Medulla oblongata (tissue), 1 donor: ENCODE results near the gene PAQR8.
A peak's percentile ranks its signal among the peaks of the same experiment; 100 is the strongest.
"Not testable (repeated sequence)": the region's sequence is repeated elsewhere in the genome, so short reads cannot be mapped to it uniquely, and the experiment has no call there.

Experiments
- DNase-seq: peaks from one replicate; pipeline ENCODE4 v3.0.0-alpha.2; 2015; ENCODE audit errors: extremely low spot score

The PAQR8 gene

DNA sequence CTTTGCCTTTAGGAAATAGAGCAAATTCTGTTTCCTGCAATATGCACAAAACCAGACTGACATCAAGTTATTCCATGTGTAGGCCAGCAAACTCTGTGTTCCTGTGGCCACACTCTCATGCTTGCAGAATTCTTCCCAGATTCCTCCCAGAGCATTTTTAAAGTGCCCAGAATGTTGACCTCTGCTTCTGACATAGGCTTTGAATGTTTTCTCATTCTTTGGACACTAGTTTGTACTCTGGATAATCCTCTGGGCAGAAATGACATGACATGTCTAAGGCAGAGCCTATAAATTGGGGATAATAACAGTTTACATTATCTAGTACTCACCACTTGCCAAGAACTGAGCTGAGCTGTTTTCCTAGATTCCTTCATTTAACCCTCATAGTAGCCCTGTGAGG is 49.0 kb downstream of the PAQR8 start:
- DNase-seq, result no peak

GRCh38 chr6:52411911-52412310 is 50.0 kb downstream of the PAQR8 start:
- DNase-seq, result no peak

DNA sequence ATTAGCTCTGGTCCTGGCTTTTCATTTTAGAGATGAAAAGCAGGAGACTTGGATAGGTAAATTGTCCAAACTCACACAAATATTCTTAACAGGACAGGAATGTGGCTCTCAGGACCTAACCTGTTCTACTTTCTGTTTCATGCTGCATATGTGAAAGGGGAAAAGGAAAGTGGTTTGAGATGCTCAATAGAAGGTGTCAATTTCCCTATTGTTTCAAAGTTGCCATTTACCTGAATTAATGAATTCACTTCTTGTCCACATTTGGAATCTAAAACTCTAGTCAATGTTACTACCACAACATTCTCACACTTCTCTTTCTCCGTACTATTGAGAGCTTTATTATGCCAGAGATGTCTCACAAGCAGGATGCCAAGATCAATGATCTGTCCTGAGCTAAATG is 53.4 kb downstream of the PAQR8 start:
- no peak for DNase-seq

GRCh38 chr6:52415917-52416628 is 54.1 kb downstream of the PAQR8 start:
- DNase-seq, result no peak

- DNase-seq, result peak; percentile 80
Measured at GRCh38 chr6:52416629-52417151, 54.7 kb downstream of the PAQR8 start.

- DNase-seq, result no peak
Measured at GRCh38 chr6:52417675-52418111, 55.7 kb downstream of the PAQR8 start.

- DNase-seq, result no peak
Measured at GRCh38 chr6:52418606-52419005, 56.7 kb downstream of the PAQR8 start.

GRCh38 chr6:52419809-52420667 is 58.1 kb downstream of the PAQR8 start, which contains the start of gene EFHC1:
TSS of gene EFHC1 (plus strand) at chr6:52420342. CDS start at chr6:52420411, 69 bp downstream.
- DNase-seq, result peak; percentile 99

GRCh38 chr6:52420668-52421358 is 58.9 kb downstream of the PAQR8 start:
- no peak for DNase-seq

DNA sequence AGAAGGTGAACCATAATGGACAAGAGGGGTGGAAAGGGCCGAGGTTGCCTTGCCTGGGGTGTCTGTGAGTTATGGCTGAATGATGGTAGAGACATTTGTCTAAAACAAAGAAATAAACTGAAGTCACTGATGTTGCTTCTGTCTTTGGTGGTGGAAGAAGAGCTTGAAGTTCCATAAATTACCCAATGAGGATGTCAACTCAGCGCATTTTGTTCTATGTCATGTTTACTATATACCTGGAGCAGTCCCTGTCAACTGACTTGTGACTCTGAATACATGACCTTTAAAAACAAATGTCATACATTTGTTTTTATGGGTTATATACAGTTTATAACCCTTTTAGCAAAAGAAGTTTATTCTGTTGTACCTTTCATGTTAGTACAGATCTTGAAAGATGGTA is 60.2 kb downstream of the PAQR8 start:
- no peak for DNase-seq

DNA sequence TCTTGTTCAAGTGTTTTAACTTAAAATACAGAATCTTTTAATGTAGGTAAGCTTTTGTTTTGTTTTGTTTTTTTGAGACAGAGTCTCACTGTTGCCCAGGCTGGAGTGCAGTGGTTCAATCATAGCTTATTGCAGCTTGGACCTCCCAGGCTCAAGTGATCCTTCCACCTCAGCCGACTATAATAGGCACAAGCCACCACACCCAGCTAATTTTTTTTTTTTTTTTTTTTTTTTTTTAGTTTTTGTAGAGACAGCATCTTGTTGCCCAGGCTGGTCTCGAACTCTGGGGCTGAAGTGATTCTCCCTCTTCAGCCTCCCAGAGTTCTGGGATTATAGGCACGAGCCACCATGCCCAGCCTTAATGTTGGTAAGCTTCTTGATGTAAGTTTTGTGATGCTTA is 61.5 kb downstream of the PAQR8 start:
- no peak for DNase-seq

GRCh38 chr6:52423971-52424381 is 62.0 kb downstream of the PAQR8 start:
- DNase-seq, result no peak

DNA sequence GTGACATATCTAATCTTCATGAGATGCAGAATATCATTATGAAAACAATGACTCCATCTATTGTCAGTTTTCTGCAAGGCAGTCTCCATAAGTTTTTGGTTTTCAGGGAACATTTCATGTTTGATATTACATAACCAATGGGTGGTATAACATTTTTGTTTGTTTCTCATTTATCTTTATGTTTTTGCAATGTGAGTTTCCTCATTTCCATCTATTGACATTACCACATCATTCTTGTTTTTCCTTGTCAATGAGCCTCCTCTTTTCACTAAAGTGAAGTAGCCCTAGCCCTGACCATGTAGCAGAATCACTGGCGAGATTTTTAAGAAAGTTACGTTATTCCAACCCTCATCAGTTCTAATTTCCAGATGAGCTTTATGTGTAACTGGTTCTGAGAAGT is 62.6 kb downstream of the PAQR8 start:
- DNase-seq, result no peak

DNA sequence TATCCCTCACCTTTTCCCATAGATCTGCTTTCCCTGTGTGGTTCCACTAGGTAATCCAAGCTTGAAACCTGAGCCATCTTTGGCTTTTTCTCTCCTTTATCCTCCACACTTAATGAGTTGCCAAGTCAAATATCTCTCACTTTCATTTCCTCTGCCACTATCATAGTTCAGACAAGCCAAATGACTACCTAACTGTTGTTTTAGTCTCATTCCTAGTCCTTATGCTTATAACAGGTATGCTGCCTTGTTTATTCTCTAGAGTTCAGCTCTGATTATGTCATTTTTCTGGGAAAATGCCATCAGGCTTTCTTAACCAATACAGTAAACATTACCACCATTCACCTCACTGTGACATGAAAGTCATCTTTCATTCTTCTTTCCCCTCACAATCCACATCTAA is 64.7 kb downstream of the PAQR8 start:
- no peak for DNase-seq

DNA sequence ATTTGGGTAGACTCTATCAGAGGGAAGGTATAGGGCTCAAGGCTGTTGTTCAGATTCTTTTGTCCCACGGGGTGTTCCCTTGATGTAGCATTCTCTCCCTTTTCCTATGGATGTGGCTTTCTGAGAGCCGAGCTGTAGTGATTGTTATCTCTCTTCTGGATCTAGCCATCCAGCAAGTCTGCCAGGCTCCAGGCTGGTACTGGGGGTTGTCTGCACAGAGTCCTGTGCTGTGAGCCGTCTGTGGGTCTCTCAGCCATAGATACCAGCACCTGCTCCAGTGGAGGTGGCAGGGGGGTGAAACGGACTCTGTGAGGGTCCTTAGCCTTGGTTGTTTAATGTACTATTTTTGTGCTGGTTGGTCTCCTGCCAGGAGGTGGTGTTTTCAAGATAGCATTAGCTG is 71.3 kb downstream of the PAQR8 start:
- DNase-seq, result not testable (repeated sequence)

DNA sequence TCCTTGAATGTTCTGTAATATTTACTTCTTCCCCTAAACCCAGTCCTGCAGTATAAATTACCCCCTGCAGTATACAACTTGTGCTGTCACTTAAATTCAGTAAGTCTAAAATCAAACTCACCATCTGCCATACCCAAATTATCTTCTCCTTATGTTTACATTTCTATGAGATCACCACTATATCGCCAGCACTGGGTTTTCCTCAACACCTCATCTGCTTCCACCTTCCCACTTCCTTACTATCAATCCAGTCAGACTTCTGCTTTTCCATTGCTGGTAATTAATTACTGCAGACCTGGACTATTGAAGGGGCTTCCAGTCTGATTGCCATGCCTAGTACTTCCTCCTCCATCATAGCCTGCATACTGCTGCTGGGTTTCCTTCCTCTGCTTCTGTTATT is 73.4 kb downstream of the PAQR8 start:
- DNase-seq, result no peak

DNA sequence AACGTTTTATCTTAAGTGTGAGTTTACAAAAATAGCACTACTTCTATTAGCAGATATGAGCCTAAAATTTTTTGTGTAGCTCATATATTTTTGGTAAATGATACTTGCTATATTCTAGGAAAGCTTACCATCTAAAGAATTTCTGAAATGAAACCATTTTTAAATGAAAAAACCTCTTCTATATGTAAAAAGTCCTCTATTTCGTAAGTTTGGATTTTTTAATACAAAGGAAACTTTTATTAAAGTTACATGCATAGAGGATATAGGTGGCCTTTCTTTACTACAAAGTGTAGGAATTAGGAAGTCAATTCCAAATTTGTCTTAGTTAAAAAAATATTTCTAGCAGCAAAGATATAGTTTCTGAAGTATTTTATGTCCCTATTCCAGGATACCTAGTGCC is 77.0 kb downstream of the PAQR8 start:
- no peak for DNase-seq

DNA sequence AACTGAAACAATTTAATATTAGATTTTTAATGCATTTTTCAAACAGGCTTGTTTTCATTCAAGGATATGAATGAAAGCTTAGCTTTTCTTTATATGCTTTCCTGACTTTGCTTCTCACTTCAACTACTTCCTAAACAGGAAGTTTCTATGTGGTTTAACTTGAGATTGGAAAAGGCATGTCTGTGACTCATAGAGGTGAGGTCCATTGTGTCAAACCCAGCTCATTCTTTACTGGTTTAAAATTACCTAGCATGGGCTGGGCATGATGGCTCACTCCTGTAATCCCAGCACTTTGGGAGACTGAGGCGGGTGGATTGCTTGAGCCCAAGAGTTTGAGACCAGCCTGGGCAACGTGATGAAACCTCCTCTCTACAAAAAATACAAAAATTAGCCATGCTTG is 92.6 kb downstream of the PAQR8 start:
- DNase-seq, result no peak

DNA sequence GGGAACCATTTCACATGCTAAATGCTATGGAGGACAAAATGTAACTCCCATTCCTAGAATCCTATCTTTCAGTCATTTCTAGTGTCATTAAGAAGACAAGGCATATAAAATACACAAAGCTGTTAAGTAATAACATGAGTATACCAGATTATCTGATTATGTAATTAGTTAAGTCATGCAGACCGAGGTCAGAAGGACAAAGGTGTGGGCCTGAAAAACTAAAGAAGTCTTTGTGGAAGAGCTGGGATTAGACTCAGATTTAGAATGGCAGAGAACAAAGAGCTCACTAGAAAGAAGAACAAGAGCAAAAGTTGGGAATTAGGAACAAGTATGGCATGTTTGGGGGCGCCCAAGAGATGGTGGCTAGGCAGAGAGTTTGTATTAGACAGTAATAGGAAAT is 95.1 kb downstream of the PAQR8 start:
- no peak for DNase-seq
